MCF 10A (cell line): ENCODE data around the gene TMEM98. TPM values are rescaled to one million over a fixed set of nuclear protein-coding genes. Genes with fewer than 3 reads are reported as not detected.

Experiments used
- BruUV-seq: library from RNA; stranded (reverse); fragments of 400-500 nt; replicated peaks from 2 replicates; lab custom pipeline; 2021; lab: Mats Ljungman, UMichigan
- CTCF ChIA-PET: fragments of 300-600 bp; sonication (Branson Sonifier 250); formaldehyde crosslinking; extraction: SDS; loops from one replicate; lab custom pipeline; 2021; ENCODE audit warnings: antibody characterized with exemption, inconsistent platforms; lab: Yijun Ruan, JAX
- POLR2A ChIA-PET: fragments of 300-600, 350-650 bp; sonication (Branson Sonifier 250); formaldehyde crosslinking; extraction: SDS; loops from one replicate; lab custom pipeline; 2020; ENCODE audit warnings: antibody characterized with exemption, inconsistent platforms; lab: Yijun Ruan, JAX
- DNase-seq: peaks from one replicate; pipeline ENCODE4 v3.0.0-alpha.2; 2018; ENCODE audit not compliant: unreplicated experiment
- H3K27ac Mint-ChIP-seq: one replicate; pipeline ENCODE4 v1.8.0; 2022; ENCODE audit warnings: mild to moderate bottlenecking, low read depth, mixed read lengths; ENCODE audit not compliant: unreplicated experiment
- H3K27me3 Mint-ChIP-seq: one replicate; pipeline ENCODE4 v1.8.0; 2022; ENCODE audit warnings: mixed read lengths; ENCODE audit not compliant: insufficient read depth, unreplicated experiment
- H3K36me3 Mint-ChIP-seq: one replicate; pipeline ENCODE4 v1.8.0; 2022; ENCODE audit warnings: mild to moderate bottlenecking, moderate library complexity, mixed read lengths; ENCODE audit not compliant: insufficient read depth, unreplicated experiment
- H3K4me1 Mint-ChIP-seq: one replicate; pipeline ENCODE4 v1.8.0; 2022; ENCODE audit warnings: mixed read lengths; ENCODE audit not compliant: insufficient read depth, unreplicated experiment
- H3K4me3 Mint-ChIP-seq: one replicate; pipeline ENCODE4 v1.8.0; 2022; ENCODE audit warnings: mild to moderate bottlenecking, moderate library complexity, mixed read lengths; ENCODE audit not compliant: unreplicated experiment
- H3K9me3 Mint-ChIP-seq: one replicate; pipeline ENCODE4 v1.8.0; 2022; ENCODE audit warnings: mixed read lengths; ENCODE audit not compliant: unreplicated experiment
- intact Hi-C: fragments of 100-400 bp; cut with micrococcal nuclease; formaldehyde crosslinking; loops from 2 replicates; pipeline ENCODE4 v1.14.1; 2022
- total RNA-seq: library from RNA; stranded (reverse); gene quantifications from 2 replicates; pipeline ENCODE4 v1.2.3, GENCODE V29; 2022
- TF ChIP-seq, protein P1 (sequence below): fragments of 200-600 bp; IDR thresholded peaks from one replicate; pipeline ENCODE4 v1.8.0; 2022; ENCODE audit warnings: antibody characterized with exemption, mild to moderate bottlenecking; ENCODE audit not compliant: unreplicated experiment

TMEM98 gene
- total RNA-seq, 1 experiment from 2014 or later: 9.2 TPM

GRCh38 chr17:32936894-32937500 lies 9.0 kb downstream of the TMEM98 start:
- Mint-ChIP-seq H3K4me3 (no peak overlapping the region), H3K9me3 (no peaks in the 10 kb centered on the region), H3K27me3 (no peaks in the 10 kb centered on the region), H3K36me3 (no peaks in the 10 kb centered on the region), H3K4me1 (peaks cover 6% of the 10 kb centered on the region), H3K27ac (no peak overlapping the region)
- DNase-seq: peak; percentile 58
- ChIA-PET POLR2A (no interaction called here), CTCF (interaction anchor here (0.6 to 2.8 kb wide), 26 partner anchors 9 to 777 kb away, joined by 3 to 13 read pairs (median 4); partner anchors contain the start of gene TMEM98)
- no TSS peak for BruUV-seq
- intact Hi-C loops: loop anchor here (1.0 kb wide), 1 partner anchor 154 kb away; no protein-coding TSS in a partner anchor
- TF ChIP-seq, protein P1, sequence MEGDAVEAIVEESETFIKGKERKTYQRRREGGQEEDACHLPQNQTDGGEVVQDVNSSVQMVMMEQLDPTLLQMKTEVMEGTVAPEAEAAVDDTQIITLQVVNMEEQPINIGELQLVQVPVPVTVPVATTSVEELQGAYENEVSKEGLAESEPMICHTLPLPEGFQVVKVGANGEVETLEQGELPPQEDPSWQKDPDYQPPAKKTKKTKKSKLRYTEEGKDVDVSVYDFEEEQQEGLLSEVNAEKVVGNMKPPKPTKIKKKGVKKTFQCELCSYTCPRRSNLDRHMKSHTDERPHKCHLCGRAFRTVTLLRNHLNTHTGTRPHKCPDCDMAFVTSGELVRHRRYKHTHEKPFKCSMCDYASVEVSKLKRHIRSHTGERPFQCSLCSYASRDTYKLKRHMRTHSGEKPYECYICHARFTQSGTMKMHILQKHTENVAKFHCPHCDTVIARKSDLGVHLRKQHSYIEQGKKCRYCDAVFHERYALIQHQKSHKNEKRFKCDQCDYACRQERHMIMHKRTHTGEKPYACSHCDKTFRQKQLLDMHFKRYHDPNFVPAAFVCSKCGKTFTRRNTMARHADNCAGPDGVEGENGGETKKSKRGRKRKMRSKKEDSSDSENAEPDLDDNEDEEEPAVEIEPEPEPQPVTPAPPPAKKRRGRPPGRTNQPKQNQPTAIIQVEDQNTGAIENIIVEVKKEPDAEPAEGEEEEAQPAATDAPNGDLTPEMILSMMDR: peak; percentile 79

- POLR2A ChIA-PET: no interaction called here
- TF ChIP-seq, protein P1: no peak
- CTCF ChIA-PET: interaction anchor here (0.5 to 2.4 kb wide), 12 partner anchors 13 to 1643 kb away, joined by 3 to 7 read pairs (median 4); partner anchors contain the start of gene MYO1D
- no peak for DNase-seq
- Mint-ChIP-seq H3K4me3 (no peak overlapping the region), H3K9me3 (no peaks in the 10 kb centered on the region), H3K27me3 (no peaks in the 10 kb centered on the region), H3K36me3 (no peaks in the 10 kb centered on the region), H3K4me1 (peaks cover 13% of the 10 kb centered on the region), H3K27ac (no peak overlapping the region)
- no TSS peak for BruUV-seq
- intact Hi-C loops: no loop called here
Observed at GRCh38 chr17:32940706-32941390, 12.9 kb downstream of the TMEM98 start.

DNA sequence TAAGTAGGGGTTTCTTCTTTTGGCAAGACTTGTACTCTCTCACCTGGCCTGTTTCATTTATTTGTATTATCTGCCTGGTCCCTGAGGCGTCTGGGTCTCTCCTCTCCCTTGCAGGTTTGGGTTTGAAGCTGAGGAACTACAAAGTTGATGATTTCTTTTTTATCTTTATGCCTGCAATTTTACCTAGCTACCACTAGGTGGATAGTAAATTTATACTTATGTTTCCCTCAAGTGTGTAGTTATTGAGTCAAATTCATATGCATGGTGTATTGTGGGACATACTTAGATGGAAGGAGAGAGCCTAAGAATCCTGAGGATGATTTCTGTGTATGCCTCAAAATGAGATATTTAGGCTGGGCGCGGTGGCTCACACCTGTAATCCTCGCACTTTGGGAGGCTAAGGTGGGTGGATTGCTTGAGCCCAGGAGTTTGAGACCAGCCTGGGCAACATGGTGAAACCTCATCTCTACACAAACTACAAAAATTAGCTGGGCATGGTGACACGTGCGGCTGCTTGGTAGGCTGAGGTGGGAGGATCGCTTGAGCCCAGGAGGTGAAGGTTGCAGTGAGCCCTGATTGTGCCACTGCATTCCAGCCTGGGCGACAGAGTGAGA lies 13.6 kb downstream of the TMEM98 start:
- no peaks in the 10 kb centered on the region for H3K9me3 Mint-ChIP-seq
- ChIA-PET POLR2A (no interaction called here), CTCF (interaction anchor here (0.6 to 2.4 kb wide), 10 partner anchors 12 to 1642 kb away, joined by 3 to 7 read pairs (median 4); partner anchors contain the start of gene MYO1D)
- BruUV-seq: no TSS peak
- H3K27ac Mint-ChIP-seq: no peak overlapping the region
- H3K27me3 Mint-ChIP-seq: peaks cover under 1% of the 10 kb centered on the region
- TF ChIP-seq, protein P1: peak; percentile 41
- DNase-seq: no peak
- no peaks in the 10 kb centered on the region for H3K36me3 Mint-ChIP-seq
- intact Hi-C loops: no loop called here
- no peak overlapping the region for H3K4me3 Mint-ChIP-seq
- H3K4me1 Mint-ChIP-seq: peaks cover 13% of the 10 kb centered on the region

DNA sequence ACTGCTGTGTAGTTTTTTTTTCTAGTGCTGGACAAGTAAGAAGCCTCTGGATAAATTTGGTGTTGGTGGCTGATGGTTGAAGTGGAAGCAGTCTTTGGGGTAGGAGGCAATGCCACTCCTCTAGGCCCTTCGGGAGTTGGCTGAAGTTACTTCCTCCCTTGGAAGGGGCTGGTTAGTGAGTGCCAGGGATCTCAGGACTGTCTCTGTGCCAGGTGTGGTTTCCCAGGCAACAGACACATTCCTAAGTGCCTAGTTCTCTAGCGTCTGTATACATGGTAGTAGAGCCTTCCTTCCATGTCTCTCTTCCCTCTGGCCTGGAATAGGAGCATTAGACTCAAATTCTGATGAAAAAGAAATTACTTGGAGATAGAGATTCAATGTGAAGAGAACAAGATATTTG lies 15.3 kb downstream of the TMEM98 start:
- CTCF ChIA-PET: interaction anchor here (0.6 to 1.9 kb wide), 4 partner anchors 55 to 307 kb away, joined by 3 to 10 read pairs (median 4); partner anchors contain the start of gene MYO1D

More for the DNA sequence above, 15.3 kb downstream of the TMEM98 start:
- Mint-ChIP-seq H3K27ac (no peak overlapping the region), H3K27me3 (peaks cover 16% of the 10 kb centered on the region), H3K4me1 (peaks cover 13% of the 10 kb centered on the region), H3K4me3 (no peak overlapping the region), H3K36me3 (no peaks in the 10 kb centered on the region), H3K9me3 (no peaks in the 10 kb centered on the region)
- BruUV-seq: no TSS peak
- POLR2A ChIA-PET: no interaction called here
- intact Hi-C loops: no loop called here
- peak; percentile 46 for DNase-seq
- TF ChIP-seq, protein P1: no peak
